ENCODE data around the gene NRXN3.

NRXN3 gene

DNA sequence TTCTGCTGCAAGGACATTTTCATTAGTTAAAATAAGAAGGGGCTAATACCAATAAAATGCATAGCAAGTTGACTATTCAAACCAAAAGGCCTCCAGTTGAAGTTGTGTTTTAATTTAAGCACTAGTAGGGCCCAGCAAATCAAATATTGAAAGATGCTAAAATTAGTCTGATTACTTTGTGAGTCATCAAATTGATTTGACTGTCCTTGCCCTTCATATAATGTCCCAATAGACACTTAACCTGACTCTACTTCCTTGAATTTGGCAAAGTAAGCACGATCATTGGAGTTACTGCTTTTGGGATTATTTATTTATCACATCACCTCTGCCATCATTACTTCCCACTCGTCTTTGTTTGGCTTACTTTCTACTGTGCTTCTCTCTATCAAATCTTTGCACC is 1242.6 kb downstream of the NRXN3 start:
- H3K79me2 ChIP-seq (ENCODE audit: insufficient read depth, low read length), result no peaks in the 10 kb centered on the region
- no peak overlapping the region for H3K27ac ChIP-seq (ENCODE audit: low read depth, low read length, poor library complexity, severe bottlenecking)
- H3K4me1 ChIP-seq (ENCODE audit: insufficient read depth, low read length, severe bottlenecking), result no peaks in the 10 kb centered on the region
- TF ChIP-seq EZH2 (IDR thresholded peaks at IDR 0.05; ENCODE audit: borderline replicate concordance, low read length), result no peak
- TF ChIP-seq, protein P1, sequence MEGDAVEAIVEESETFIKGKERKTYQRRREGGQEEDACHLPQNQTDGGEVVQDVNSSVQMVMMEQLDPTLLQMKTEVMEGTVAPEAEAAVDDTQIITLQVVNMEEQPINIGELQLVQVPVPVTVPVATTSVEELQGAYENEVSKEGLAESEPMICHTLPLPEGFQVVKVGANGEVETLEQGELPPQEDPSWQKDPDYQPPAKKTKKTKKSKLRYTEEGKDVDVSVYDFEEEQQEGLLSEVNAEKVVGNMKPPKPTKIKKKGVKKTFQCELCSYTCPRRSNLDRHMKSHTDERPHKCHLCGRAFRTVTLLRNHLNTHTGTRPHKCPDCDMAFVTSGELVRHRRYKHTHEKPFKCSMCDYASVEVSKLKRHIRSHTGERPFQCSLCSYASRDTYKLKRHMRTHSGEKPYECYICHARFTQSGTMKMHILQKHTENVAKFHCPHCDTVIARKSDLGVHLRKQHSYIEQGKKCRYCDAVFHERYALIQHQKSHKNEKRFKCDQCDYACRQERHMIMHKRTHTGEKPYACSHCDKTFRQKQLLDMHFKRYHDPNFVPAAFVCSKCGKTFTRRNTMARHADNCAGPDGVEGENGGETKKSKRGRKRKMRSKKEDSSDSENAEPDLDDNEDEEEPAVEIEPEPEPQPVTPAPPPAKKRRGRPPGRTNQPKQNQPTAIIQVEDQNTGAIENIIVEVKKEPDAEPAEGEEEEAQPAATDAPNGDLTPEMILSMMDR (IDR thresholded peaks at IDR 0.05; ENCODE audit: low read length), result no peak
- H3K9me2 ChIP-seq (ENCODE audit: low read depth, low read length), result no peaks in the 10 kb centered on the region
- no peak overlapping the region for H3K9ac ChIP-seq (ENCODE audit: low read length)
- no peaks in the 10 kb centered on the region for H3K36me3 ChIP-seq (ENCODE audit: insufficient read depth, low read length)
- no peaks in the 10 kb centered on the region for H3F3A ChIP-seq (ENCODE audit: insufficient read depth, low read length)
- no peaks in the 10 kb centered on the region for H3K9me3 ChIP-seq (ENCODE audit: low read length)
- H3K4me3 ChIP-seq (ENCODE audit: low read depth, low read length, poor library complexity, severe bottlenecking), result no peak overlapping the region
- H4K20me1 ChIP-seq (ENCODE audit: insufficient read depth, low read length), result no peaks in the 10 kb centered on the region
- H3K27me3 ChIP-seq (ENCODE audit: insufficient read depth, low read length), result no peaks in the 10 kb centered on the region
- H3K4me2 ChIP-seq (ENCODE audit: low read length), result no peak overlapping the region
- H2AFZ ChIP-seq (ENCODE audit: low read length), result no peak overlapping the region

DNA sequence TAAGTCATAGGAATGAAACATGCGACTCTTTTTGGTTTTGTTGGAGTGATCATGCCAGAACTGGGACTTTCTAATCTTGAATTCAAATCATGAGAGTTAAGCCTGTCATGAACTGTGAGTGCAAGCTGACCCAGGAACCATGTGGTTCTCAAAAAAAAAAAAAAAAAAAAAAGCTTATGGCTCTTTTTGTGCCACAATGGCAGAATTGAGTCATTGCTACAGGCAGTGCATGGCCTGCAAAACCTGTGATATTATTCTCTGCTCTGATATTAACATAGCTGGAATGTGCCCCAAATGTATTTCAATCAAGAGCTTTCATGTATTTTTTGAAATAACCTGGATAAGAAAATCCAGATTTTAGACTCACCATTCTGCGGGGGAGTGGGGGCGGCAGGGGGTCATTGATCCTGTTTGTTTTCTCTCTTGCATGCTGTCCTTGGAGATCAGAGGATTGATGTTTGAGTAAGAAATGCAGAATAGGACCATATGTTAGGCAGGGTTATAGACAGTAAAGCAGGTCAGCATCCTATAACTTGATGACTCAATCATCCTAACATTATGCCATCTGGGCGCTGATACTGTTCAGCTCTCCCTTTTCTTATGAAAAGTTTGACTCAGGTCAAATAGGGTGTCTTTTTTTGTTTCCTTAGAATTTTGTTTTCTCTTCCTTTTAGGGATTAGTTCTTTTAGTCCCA is 1243.7 kb downstream of the NRXN3 start:
- Histone ChIP-seq H3K27me3 (ENCODE audit: insufficient read depth, low read length) (no peaks in the 10 kb centered on the region), H3K27ac (ENCODE audit: low read depth, low read length, poor library complexity, severe bottlenecking) (no peak overlapping the region), H3K9me2 (ENCODE audit: low read depth, low read length) (no peaks in the 10 kb centered on the region), H3F3A (ENCODE audit: insufficient read depth, low read length) (no peaks in the 10 kb centered on the region), H3K4me2 (ENCODE audit: low read length) (no peak overlapping the region), H3K4me3 (ENCODE audit: low read depth, low read length, poor library complexity, severe bottlenecking) (no peak overlapping the region), H3K9me3 (ENCODE audit: low read length) (no peaks in the 10 kb centered on the region), H3K36me3 (ENCODE audit: insufficient read depth, low read length) (no peaks in the 10 kb centered on the region), H3K4me1 (ENCODE audit: insufficient read depth, low read length, severe bottlenecking) (no peaks in the 10 kb centered on the region), H4K20me1 (ENCODE audit: insufficient read depth, low read length) (no peaks in the 10 kb centered on the region), H3K9ac (ENCODE audit: low read length) (no peak overlapping the region), H2AFZ (ENCODE audit: low read length) (no peak overlapping the region), H3K79me2 (ENCODE audit: insufficient read depth, low read length) (no peaks in the 10 kb centered on the region)
- no peak for TF ChIP-seq EZH2 (IDR thresholded peaks at IDR 0.05; ENCODE audit: borderline replicate concordance, low read length)
- TF ChIP-seq, protein P1 (IDR thresholded peaks at IDR 0.05; ENCODE audit: low read length), result no peak

DNA sequence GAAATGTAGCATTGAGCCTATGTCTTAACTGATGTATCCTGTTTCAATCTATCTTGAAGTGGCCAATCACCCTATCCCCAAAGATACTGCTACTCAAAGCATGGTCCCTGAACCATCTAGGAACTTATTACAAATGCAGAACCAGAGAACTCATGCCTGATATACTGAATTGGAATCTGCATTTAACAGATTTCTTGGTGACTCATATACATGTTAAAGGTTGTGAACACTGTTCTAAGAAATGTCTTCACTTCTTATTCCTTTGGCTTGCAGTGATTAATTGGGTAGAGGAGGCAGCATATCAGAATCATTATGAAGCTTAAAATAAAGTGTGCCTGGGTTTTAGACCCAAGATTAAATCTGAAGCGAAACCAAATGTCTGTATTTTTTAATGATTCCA is 1245.6 kb downstream of the NRXN3 start:
- H3F3A ChIP-seq (ENCODE audit: insufficient read depth, low read length), result no peaks in the 10 kb centered on the region
- no peak overlapping the region for H3K27ac ChIP-seq (ENCODE audit: low read depth, low read length, poor library complexity, severe bottlenecking)
- no peak overlapping the region for H3K9ac ChIP-seq (ENCODE audit: low read length)
- no peak overlapping the region for H3K4me3 ChIP-seq (ENCODE audit: low read depth, low read length, poor library complexity, severe bottlenecking)
- no peak for TF ChIP-seq EZH2 (IDR thresholded peaks at IDR 0.05; ENCODE audit: borderline replicate concordance, low read length)
- TF ChIP-seq, protein P1 (IDR thresholded peaks at IDR 0.05; ENCODE audit: low read length), result no peak
- H3K79me2 ChIP-seq (ENCODE audit: insufficient read depth, low read length), result no peaks in the 10 kb centered on the region
- H4K20me1 ChIP-seq (ENCODE audit: insufficient read depth, low read length), result no peaks in the 10 kb centered on the region
- no peaks in the 10 kb centered on the region for H3K9me2 ChIP-seq (ENCODE audit: low read depth, low read length)
- no peaks in the 10 kb centered on the region for H3K9me3 ChIP-seq (ENCODE audit: low read length)
- H3K36me3 ChIP-seq (ENCODE audit: insufficient read depth, low read length), result no peaks in the 10 kb centered on the region
- H3K27me3 ChIP-seq (ENCODE audit: insufficient read depth, low read length), result no peaks in the 10 kb centered on the region
- H3K4me2 ChIP-seq (ENCODE audit: low read length), result no peak overlapping the region
- H2AFZ ChIP-seq (ENCODE audit: low read length), result no peak overlapping the region
- no peaks in the 10 kb centered on the region for H3K4me1 ChIP-seq (ENCODE audit: insufficient read depth, low read length, severe bottlenecking)

All from OCI-LY1 (cell line).